ENCODE measurements around the gene OPCML. TPM values are rescaled to one million over a fixed set of nuclear protein-coding genes. Genes with fewer than 3 reads are reported as not detected.
A peak's percentile ranks its signal among the peaks of the same experiment; 100 is the strongest.

Gene OPCML
- total and polyA plus RNA-seq, 7 experiments from 2014 or later, result not detected

DNA sequence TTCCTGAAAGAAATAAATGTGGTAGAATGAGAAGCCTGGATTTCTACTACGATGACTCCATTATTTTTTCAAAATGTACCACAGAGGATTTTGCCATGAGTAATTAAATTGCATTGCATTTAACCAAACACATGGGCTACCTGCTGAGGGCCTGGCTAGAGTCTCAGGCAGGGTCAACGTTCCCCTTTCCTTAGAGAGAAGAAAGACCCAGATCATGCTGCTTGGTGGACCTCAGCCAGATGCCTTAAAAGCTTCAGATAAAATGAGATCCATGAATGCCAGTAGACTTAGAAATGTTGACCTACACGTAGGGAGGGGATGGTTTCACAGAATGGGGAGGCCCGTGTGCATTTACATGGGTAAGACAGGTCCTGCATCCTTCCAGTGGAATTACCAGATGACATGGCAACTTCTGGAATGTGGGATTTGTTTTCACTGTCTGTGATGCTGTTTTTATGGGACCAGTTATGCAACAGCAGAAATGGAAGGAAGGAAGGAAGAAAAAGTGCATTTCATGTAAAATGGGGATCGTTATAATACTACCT lies 1092.5 kb downstream of the OPCML start:
- Mint-ChIP-seq H3K36me3 (no peaks in the 10 kb centered on the region), H3K4me1 (peaks cover 0 to 3% (median 0%) of the 10 kb centered on the region in 7 donors), H3K27ac (no peak overlapping the region), H3K4me3 (no peak overlapping the region), H3K27me3 (peaks cover 0 to 5% (median 0%) of the 10 kb centered on the region in 5 donors), H3K9me3 (peaks cover 0 to 19% (median 10%) of the 10 kb centered on the region in 11 donors)
- no peak overlapping the region for H3K4me3 ChIP-seq (ENCODE audit: low read length)
- H3K4me1 ChIP-seq (ENCODE audit: control insufficient read depth in 2 of 2, insufficient read depth in 2 of 2, low read length in 2 of 2), result no peaks in the 10 kb centered on the region
- H3K27ac ChIP-seq (ENCODE audit: low read depth, low read length), result no peak overlapping the region
- POLR2A ChIA-PET, result no interaction called here
- no peaks in the 10 kb centered on the region for H3K27me3 ChIP-seq (ENCODE audit: control insufficient read depth in 2 of 2, insufficient read depth in 2 of 2, low read length in 2 of 2)
- no peak for DNase-seq
- H3K36me3 ChIP-seq (ENCODE audit: control insufficient read depth in 2 of 3, insufficient read depth in 3 of 3, low read length in 3 of 3), result no peaks in the 10 kb centered on the region
- no peaks in the 10 kb centered on the region for H3K9me3 ChIP-seq (ENCODE audit: control insufficient read depth in 2 of 3, low read length in 3 of 3)
- CTCF ChIA-PET, result no interaction called here
- ATAC-seq, result no peak
- intact Hi-C loops (cut with micrococcal nuclease), result loop anchor here in 1 of 2 donors (10.0 kb wide), 1 partner anchor 85 kb away; no protein-coding TSS in a partner anchor

DNA sequence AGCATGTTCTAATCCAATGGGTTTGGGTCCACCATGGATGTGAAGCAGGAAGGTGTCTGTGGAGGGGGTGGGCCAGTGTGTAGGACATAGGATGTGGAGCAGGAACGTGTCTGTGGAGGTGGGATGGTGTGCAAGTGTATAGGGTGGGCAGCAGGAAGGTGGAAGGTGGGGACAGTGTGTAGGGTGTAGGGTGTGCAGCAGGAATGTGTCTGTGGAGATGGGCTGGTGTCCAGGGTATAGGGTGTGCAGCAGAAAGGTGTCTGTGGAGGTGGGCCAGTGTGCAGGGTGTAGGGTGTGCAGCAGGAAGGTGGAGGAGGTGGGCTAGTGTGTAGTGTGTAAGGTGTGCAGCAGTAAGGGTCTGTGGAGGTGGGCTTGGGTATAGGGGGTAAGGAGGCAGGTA lies 1093.9 kb downstream of the OPCML start:
- Mint-ChIP-seq H3K27me3 (peaks cover 0 to 5% (median 0%) of the 10 kb centered on the region in 5 donors), H3K36me3 (no peaks in the 10 kb centered on the region), H3K27ac (no peak overlapping the region), H3K4me3 (no peak overlapping the region), H3K4me1 (peaks cover 0 to 3% (median 0%) of the 10 kb centered on the region in 7 donors), H3K9me3 (peaks cover 0 to 16% (median 9%) of the 10 kb centered on the region in 11 donors)
- no peaks in the 10 kb centered on the region for H3K36me3 ChIP-seq (ENCODE audit: control insufficient read depth in 2 of 3, insufficient read depth in 3 of 3, low read length in 3 of 3)
- ChIA-PET POLR2A (no interaction called here), CTCF (no interaction called here)
- ATAC-seq (peak; percentile 45), DNase-seq (no peak)
- no peaks in the 10 kb centered on the region for H3K27me3 ChIP-seq (ENCODE audit: control insufficient read depth in 2 of 2, insufficient read depth in 2 of 2, low read length in 2 of 2)
- H3K4me1 ChIP-seq (ENCODE audit: control insufficient read depth in 2 of 2, insufficient read depth in 2 of 2, low read length in 2 of 2), result no peaks in the 10 kb centered on the region
- H3K4me3 ChIP-seq (ENCODE audit: low read length), result no peak overlapping the region
- intact Hi-C loops (cut with micrococcal nuclease), result no loop called here
- H3K27ac ChIP-seq (ENCODE audit: low read depth, low read length), result no peak overlapping the region
- H3K9me3 ChIP-seq (ENCODE audit: control insufficient read depth in 2 of 3, low read length in 3 of 3), result no peaks in the 10 kb centered on the region

- H3K4me1 Mint-ChIP-seq, result no peaks in the 10 kb centered on the region
- no peaks in the 10 kb centered on the region for H3K36me3 Mint-ChIP-seq
- H3K27ac Mint-ChIP-seq, result no peak overlapping the region
- peaks cover 0 to 13% (median 3%) of the 10 kb centered on the region in 11 donors for H3K9me3 Mint-ChIP-seq
- Histone ChIP-seq H3K36me3 (ENCODE audit: control insufficient read depth in 2 of 3, insufficient read depth in 3 of 3, low read length in 3 of 3) (no peaks in the 10 kb centered on the region), H3K9me3 (ENCODE audit: control insufficient read depth in 2 of 3, low read length in 3 of 3) (no peaks in the 10 kb centered on the region), H3K4me1 (ENCODE audit: control insufficient read depth in 2 of 2, insufficient read depth in 2 of 2, low read length in 2 of 2) (no peaks in the 10 kb centered on the region), H3K4me3 (ENCODE audit: low read length) (no peak overlapping the region), H3K27me3 (ENCODE audit: control insufficient read depth in 2 of 2, insufficient read depth in 2 of 2, low read length in 2 of 2) (no peaks in the 10 kb centered on the region), H3K27ac (ENCODE audit: low read depth, low read length) (no peak overlapping the region)
- ATAC-seq, result no peak
- ChIA-PET POLR2A (no interaction called here), CTCF (no interaction called here)
- no peak overlapping the region for H3K4me3 Mint-ChIP-seq
- no peak for DNase-seq
- intact Hi-C loops (cut with micrococcal nuclease), result no loop called here
- H3K27me3 Mint-ChIP-seq, result peaks cover 0 to 4% (median 0%) of the 10 kb centered on the region in 5 donors
Measured at GRCh38 chr11:132430429-132431062, 1101.8 kb downstream of the OPCML start.

DNA sequence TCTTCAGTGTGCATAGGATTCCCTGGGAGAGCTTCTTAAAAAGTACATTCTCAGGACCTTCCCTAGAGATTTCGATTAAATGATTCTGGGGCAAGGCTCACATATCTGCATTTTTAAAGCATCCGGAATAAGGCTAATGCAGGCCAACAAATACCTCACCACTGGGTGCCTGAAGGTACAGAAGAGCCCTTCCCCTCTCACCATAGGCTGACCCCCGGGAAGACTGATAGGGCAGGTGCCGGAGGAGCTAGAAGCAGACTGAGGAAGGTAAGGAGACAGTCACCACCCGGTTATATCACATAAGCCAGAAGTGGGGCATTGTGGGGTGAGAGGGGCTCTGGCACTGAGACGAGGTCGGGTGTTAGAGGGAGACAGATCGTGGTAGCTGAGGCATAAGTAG lies 1102.6 kb downstream of the OPCML start:
- H3K36me3 Mint-ChIP-seq, result no peaks in the 10 kb centered on the region
- peaks cover 0 to 4% (median 0%) of the 10 kb centered on the region in 5 donors for H3K27me3 Mint-ChIP-seq
- no peaks in the 10 kb centered on the region for H3K4me1 ChIP-seq (ENCODE audit: control insufficient read depth in 2 of 2, insufficient read depth in 2 of 2, low read length in 2 of 2)
- no peaks in the 10 kb centered on the region for H3K9me3 ChIP-seq (ENCODE audit: control insufficient read depth in 2 of 3, low read length in 3 of 3)
- H3K4me3 Mint-ChIP-seq, result no peak overlapping the region
- no peak overlapping the region for H3K27ac ChIP-seq (ENCODE audit: low read depth, low read length)
- ChIA-PET POLR2A (no interaction called here), CTCF (no interaction called here)
- DNase-seq (no peak), ATAC-seq (no peak)
- H3K27me3 ChIP-seq (ENCODE audit: control insufficient read depth in 2 of 2, insufficient read depth in 2 of 2, low read length in 2 of 2), result no peaks in the 10 kb centered on the region
- no peaks in the 10 kb centered on the region for H3K4me1 Mint-ChIP-seq
- intact Hi-C loops (cut with micrococcal nuclease), result no loop called here
- no peaks in the 10 kb centered on the region for H3K36me3 ChIP-seq (ENCODE audit: control insufficient read depth in 2 of 3, insufficient read depth in 3 of 3, low read length in 3 of 3)
- no peak overlapping the region for H3K27ac Mint-ChIP-seq
- H3K9me3 Mint-ChIP-seq, result peaks cover 0 to 13% (median 3%) of the 10 kb centered on the region in 11 donors
- H3K4me3 ChIP-seq (ENCODE audit: low read length), result no peak overlapping the region

DNA sequence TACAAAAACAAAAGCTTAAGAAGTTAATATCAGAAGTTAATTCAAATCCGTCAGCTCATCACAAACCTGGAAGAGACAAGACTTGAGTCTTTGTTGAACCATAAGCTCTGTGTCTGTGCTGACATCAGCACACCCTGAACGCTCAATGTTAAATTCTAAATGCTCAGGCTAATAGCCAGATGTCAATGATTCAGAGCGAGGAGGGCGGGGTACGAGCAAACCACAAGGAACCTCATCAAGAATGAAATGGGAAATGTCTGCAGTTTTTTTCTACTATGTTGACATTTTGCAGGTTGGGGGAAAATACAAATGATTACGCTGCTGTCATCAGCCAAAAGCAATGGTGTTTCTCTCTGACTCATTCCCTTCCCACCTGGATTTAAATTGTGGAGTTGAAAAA lies 1104.7 kb downstream of the OPCML start:
- H3K27me3 ChIP-seq (ENCODE audit: control insufficient read depth in 2 of 2, insufficient read depth in 2 of 2, low read length in 2 of 2), result no peaks in the 10 kb centered on the region
- ATAC-seq, result no peak
- ChIA-PET CTCF (no interaction called here), POLR2A (no interaction called here)
- no peaks in the 10 kb centered on the region for H3K9me3 ChIP-seq (ENCODE audit: control insufficient read depth in 2 of 3, low read length in 3 of 3)
- intact Hi-C loops (cut with micrococcal nuclease), result no loop called here
- no peak overlapping the region for H3K4me3 ChIP-seq (ENCODE audit: low read length)
- no peaks in the 10 kb centered on the region for H3K4me1 Mint-ChIP-seq
- peaks cover 0 to 13% (median 3%) of the 10 kb centered on the region in 11 donors for H3K9me3 Mint-ChIP-seq
- no peaks in the 10 kb centered on the region for H3K4me1 ChIP-seq (ENCODE audit: control insufficient read depth in 2 of 2, insufficient read depth in 2 of 2, low read length in 2 of 2)
- peaks cover 0 to 4% (median 0%) of the 10 kb centered on the region in 5 donors for H3K27me3 Mint-ChIP-seq
- no peaks in the 10 kb centered on the region for H3K36me3 ChIP-seq (ENCODE audit: control insufficient read depth in 2 of 3, insufficient read depth in 3 of 3, low read length in 3 of 3)
- no peaks in the 10 kb centered on the region for H3K36me3 Mint-ChIP-seq
- no peak overlapping the region for H3K27ac ChIP-seq (ENCODE audit: low read depth, low read length)
- no peak for DNase-seq
- no peak overlapping the region for H3K4me3 Mint-ChIP-seq
- no peak overlapping the region for H3K27ac Mint-ChIP-seq

DNA sequence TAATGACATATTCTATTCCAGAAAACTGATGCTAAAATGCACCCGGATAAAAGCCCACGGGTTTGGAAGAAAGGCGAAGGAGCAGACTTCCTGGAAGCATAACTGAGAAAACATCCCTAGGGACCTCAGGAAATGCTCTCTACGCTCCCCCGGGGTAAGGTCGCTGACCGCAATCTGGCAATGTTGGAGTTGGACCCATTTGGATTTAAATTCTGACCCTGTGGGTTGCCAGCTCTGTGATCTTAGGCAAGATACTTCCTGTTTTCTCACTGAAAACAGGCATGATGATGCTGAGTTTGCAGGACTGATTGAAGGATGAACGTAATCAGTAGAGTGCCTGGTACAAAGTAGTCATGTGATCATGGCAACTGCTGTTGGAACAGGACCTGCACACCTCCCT lies 1107.9 kb downstream of the OPCML start:
- ChIA-PET CTCF (no interaction called here), POLR2A (no interaction called here)
- Mint-ChIP-seq H3K27ac (no peak overlapping the region), H3K9me3 (peaks cover 0 to 16% (median 4%) of the 10 kb centered on the region in 11 donors), H3K27me3 (peaks cover 0 to 9% (median 0%) of the 10 kb centered on the region in 5 donors), H3K4me3 (no peak overlapping the region), H3K4me1 (no peaks in the 10 kb centered on the region), H3K36me3 (no peaks in the 10 kb centered on the region)
- no peak overlapping the region for H3K27ac ChIP-seq (ENCODE audit: low read depth, low read length)
- DNase-seq, result no peak
- no peaks in the 10 kb centered on the region for H3K36me3 ChIP-seq (ENCODE audit: control insufficient read depth in 2 of 3, insufficient read depth in 3 of 3, low read length in 3 of 3)
- H3K4me1 ChIP-seq (ENCODE audit: control insufficient read depth in 2 of 2, insufficient read depth in 2 of 2, low read length in 2 of 2), result no peaks in the 10 kb centered on the region
- no peaks in the 10 kb centered on the region for H3K9me3 ChIP-seq (ENCODE audit: control insufficient read depth in 2 of 3, low read length in 3 of 3)
- no peaks in the 10 kb centered on the region for H3K27me3 ChIP-seq (ENCODE audit: control insufficient read depth in 2 of 2, insufficient read depth in 2 of 2, low read length in 2 of 2)
- intact Hi-C loops (cut with micrococcal nuclease), result no loop called here
- no peak for ATAC-seq
- no peak overlapping the region for H3K4me3 ChIP-seq (ENCODE audit: low read length)

DNA sequence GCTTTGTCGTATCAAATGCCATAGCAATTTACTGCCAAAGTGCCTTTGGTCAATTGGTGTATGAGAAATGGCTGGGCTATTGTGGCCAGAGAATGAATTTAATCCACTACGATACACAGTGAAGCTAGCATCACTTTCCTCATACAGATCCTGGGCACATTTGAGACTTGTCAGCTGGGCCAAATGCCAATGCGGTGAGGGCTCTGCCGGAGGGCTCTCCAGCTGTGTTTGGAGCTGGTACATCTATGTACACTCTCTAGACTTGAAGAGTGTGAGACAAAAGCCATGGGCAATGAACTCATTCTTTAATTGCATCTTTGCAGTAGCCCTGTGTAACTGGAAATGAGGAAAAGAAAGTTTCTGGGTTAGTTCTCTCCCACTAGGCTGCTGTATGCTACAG lies 1109.0 kb downstream of the OPCML start:
- peaks cover 0 to 11% (median 0%) of the 10 kb centered on the region in 5 donors for H3K27me3 Mint-ChIP-seq
- CTCF ChIA-PET, result no interaction called here

More for the DNA sequence above, 1109.0 kb downstream of the OPCML start:
- Mint-ChIP-seq H3K27ac (no peak overlapping the region), H3K9me3 (peaks cover 0 to 15% (median 4%) of the 10 kb centered on the region in 11 donors), H3K36me3 (no peaks in the 10 kb centered on the region), H3K4me1 (no peaks in the 10 kb centered on the region), H3K4me3 (no peak overlapping the region)
- intact Hi-C loops (cut with micrococcal nuclease), result no loop called here
- Histone ChIP-seq H3K27me3 (ENCODE audit: control insufficient read depth in 2 of 2, insufficient read depth in 2 of 2, low read length in 2 of 2) (no peaks in the 10 kb centered on the region), H3K9me3 (ENCODE audit: control insufficient read depth in 2 of 3, low read length in 3 of 3) (no peaks in the 10 kb centered on the region), H3K4me3 (ENCODE audit: low read length) (no peak overlapping the region), H3K36me3 (ENCODE audit: control insufficient read depth in 2 of 3, insufficient read depth in 3 of 3, low read length in 3 of 3) (no peaks in the 10 kb centered on the region), H3K4me1 (ENCODE audit: control insufficient read depth in 2 of 2, insufficient read depth in 2 of 2, low read length in 2 of 2) (no peaks in the 10 kb centered on the region), H3K27ac (ENCODE audit: low read depth, low read length) (no peak overlapping the region)
- ATAC-seq (no peak), DNase-seq (no peak)
- POLR2A ChIA-PET, result no interaction called here

All from naive thymus-derived CD4-positive, alpha-beta T cell (primary cell).